ENCODE data around the gene CLIC3.

The CLIC3 gene

DNA sequence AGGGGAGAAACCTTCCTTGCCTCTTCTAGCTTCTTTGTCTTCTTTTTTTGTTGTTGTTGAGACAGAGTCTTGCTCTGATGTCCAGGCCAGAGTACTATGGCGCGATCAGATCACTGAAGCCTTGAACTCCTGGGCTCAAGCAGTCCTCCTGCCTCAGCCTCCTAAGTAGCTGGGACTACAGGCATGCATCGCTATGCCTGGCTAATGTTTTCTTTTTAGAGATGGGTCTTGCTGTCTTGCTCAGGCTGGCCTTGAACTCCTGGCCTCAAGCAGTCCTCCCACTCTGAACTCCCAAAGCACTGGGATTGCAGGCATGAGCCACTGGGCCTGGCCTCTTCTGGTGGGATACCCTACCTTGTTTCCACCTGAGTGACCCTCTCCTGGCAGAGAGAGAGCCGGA is 7.5 kb downstream of the CLIC3 start:
- no peak overlapping the region for H3K4me3 ChIP-seq (ENCODE audit: low read depth, low read length)
- DNase-seq (ENCODE audit: low read depth, low spot score), result no peak
- TF ChIP-seq, protein P1, sequence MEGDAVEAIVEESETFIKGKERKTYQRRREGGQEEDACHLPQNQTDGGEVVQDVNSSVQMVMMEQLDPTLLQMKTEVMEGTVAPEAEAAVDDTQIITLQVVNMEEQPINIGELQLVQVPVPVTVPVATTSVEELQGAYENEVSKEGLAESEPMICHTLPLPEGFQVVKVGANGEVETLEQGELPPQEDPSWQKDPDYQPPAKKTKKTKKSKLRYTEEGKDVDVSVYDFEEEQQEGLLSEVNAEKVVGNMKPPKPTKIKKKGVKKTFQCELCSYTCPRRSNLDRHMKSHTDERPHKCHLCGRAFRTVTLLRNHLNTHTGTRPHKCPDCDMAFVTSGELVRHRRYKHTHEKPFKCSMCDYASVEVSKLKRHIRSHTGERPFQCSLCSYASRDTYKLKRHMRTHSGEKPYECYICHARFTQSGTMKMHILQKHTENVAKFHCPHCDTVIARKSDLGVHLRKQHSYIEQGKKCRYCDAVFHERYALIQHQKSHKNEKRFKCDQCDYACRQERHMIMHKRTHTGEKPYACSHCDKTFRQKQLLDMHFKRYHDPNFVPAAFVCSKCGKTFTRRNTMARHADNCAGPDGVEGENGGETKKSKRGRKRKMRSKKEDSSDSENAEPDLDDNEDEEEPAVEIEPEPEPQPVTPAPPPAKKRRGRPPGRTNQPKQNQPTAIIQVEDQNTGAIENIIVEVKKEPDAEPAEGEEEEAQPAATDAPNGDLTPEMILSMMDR (IDR thresholded peaks at IDR 0.05; ENCODE audit: low read depth, low read length), result no peak
- in situ Hi-C loops (cut with HindIII; ENCODE audit: low sequenced_read_pairs), result no loop called here

DNA sequence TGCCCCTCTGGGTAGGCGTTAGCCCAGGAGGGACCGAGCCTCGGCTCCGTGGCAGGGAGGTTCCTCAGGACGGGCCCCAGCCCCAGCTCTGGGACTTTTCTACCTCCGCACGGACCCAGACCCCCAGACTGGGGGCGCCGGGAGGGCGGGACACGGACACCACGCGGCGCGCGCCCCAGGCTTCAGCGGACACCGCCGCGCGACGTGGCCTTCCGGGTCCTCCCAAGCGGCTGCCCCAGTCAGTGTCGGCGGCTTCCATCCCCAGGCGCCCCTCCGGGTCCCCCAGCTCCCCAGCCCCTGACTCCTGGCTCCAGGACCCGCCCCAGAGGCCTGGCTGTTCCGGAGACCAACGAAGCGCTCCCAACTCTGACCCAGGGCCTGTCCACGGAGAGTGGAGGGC is 10.5 kb downstream of the CLIC3 start:
- no peak for DNase-seq (ENCODE audit: low read depth, low spot score)
- H3K4me3 ChIP-seq (ENCODE audit: low read depth, low read length), result no peak overlapping the region
- TF ChIP-seq, protein P1 (IDR thresholded peaks at IDR 0.05; ENCODE audit: low read depth, low read length), result no peak
- in situ Hi-C loops (cut with HindIII; ENCODE audit: low sequenced_read_pairs), result no loop called here

DNA sequence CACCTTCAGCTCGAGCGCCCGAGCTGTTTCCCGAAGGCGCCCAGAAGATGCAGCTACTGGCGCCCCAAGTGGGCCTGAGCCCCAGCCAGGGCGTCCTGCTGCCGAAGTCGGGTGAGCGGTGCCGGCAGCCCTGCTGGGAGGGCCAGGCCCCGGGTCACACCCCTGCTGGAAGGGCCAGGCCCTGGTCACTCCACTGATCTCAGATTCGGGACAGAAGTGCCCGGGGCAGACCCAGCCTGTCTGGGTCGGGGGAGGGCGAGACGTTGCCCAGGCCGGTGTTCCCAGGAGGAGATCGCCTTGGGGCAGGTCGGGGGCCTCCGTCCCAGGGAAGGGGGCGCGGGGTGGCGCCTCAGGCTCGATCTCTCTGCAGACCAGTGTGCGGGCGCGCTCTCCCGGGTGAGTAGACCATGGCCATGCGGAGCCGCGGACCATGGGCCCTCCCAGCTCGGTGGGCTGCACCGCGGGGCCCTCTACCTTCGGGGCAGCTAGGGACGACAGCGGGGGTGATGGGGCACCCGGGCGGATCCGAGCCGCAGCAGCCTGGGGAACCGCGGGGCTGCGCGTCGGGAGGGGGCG is 11.3 kb downstream of the CLIC3 start:
- H3K4me3 ChIP-seq (ENCODE audit: low read depth, low read length), result no peak overlapping the region
- in situ Hi-C loops (cut with HindIII; ENCODE audit: low sequenced_read_pairs), result no loop called here
- no peak for DNase-seq (ENCODE audit: low read depth, low spot score)
- TF ChIP-seq, protein P1 (IDR thresholded peaks at IDR 0.05; ENCODE audit: low read depth, low read length), result no peak

DNA sequence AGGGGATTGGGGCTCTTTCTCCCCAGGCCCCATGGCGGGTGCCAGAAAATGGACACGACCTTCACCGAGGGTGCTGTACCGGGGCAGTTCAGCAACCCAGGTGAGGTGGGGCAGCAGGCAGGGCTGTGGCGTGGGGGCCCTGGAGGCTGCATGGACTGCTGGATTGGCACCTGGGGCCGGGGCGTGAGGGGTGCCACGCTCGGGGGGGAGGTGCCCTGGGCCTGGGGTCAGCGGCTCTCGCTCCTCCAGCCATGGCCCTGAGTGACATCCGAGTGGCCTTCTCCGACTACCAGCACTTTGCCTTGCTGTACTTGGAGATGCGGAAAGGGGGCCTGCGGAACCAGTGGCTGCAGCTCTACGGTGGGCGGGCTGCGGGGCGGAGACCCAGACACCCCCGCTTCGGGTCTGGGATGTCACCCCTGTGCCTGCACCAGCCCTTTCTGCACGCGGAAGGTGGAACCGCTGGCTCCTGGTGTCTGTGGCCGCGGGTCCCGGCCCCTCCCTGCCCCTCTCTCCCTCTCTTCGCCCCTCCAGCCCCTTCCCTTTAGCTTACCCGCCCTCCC is 11.8 kb downstream of the CLIC3 start:
- in situ Hi-C loops (cut with HindIII; ENCODE audit: low sequenced_read_pairs), result no loop called here
- H3K4me3 ChIP-seq (ENCODE audit: low read depth, low read length), result no peak overlapping the region
- TF ChIP-seq, protein P1 (IDR thresholded peaks at IDR 0.05; ENCODE audit: low read depth, low read length), result no peak
- no peak for DNase-seq (ENCODE audit: low read depth, low spot score)

DNA sequence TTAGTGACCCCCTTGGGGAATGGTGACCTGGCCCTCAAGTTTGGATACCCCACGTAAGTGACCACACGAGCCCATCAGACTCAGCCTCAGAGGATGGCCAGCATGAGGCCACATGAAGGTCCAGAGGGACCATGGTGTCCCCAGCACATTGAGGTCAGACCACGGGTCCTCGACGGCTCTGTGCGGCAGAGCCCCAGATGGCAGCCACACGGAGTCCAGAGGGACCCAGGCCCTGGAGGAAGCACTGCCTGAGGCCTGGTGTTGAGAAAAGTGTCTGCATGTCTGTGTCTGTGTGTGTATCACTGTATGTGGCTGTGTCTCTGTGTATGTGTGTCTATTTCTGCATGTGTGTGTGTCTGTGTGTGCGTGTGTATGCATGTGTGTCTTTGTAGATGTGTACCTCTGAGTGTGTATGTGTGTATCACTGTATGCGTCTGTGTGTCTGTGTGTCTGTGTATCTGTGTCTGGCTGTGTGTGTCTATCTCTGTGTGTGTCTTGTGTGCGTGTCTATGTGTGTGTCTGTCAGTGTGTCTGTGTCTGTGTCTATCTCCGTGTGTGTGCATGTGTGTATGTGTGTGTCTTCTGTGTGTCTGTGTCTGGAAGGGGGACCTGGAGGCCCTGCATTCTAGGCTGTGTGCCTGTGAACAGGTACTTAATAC is 12.6 kb downstream of the CLIC3 start:
- in situ Hi-C loops (cut with HindIII; ENCODE audit: low sequenced_read_pairs), result no loop called here
- H3K4me3 ChIP-seq (ENCODE audit: low read depth, low read length), result no peak overlapping the region
- TF ChIP-seq, protein P1 (IDR thresholded peaks at IDR 0.05; ENCODE audit: low read depth, low read length), result no peak
- DNase-seq (ENCODE audit: low read depth, low spot score), result no peak

DNA sequence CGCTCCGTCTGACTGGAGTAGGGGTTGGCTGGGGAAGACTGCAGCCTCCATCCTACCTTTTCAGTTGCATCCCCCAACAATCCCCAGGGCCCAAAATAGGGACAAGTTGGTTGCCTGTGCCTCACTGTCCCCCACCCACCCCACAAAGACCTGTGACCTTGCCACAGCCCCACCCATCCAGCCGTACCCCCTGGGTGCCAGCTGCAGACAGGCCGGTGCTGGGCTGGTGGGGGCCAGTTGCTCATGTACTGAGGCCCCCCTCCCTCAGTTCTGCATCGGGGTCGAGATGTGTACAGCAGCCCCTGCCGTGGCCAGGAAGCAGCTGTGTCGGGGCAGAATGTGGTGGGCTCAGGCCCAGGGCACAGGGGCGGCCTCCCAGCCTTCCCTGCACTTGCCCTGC is 13.2 kb downstream of the CLIC3 start:
- in situ Hi-C loops (cut with HindIII; ENCODE audit: low sequenced_read_pairs), result no loop called here
- no peak for DNase-seq (ENCODE audit: low read depth, low spot score)
- H3K4me3 ChIP-seq (ENCODE audit: low read depth, low read length), result no peak overlapping the region
- TF ChIP-seq, protein P1 (IDR thresholded peaks at IDR 0.05; ENCODE audit: low read depth, low read length), result no peak
